GM12872 (cell line): ENCODE measurements around the gene HOXB5.

Experiments
- TF ChIP-seq, protein P1 (sequence below): IDR thresholded peaks from 3 replicates; pipeline ENCODE4 v1.5.1; 2011; ENCODE audit warnings: low read depth, mild to moderate bottlenecking, low read length, moderate library complexity; ENCODE audit not compliant: insufficient read depth

Gene HOXB5

DNA sequence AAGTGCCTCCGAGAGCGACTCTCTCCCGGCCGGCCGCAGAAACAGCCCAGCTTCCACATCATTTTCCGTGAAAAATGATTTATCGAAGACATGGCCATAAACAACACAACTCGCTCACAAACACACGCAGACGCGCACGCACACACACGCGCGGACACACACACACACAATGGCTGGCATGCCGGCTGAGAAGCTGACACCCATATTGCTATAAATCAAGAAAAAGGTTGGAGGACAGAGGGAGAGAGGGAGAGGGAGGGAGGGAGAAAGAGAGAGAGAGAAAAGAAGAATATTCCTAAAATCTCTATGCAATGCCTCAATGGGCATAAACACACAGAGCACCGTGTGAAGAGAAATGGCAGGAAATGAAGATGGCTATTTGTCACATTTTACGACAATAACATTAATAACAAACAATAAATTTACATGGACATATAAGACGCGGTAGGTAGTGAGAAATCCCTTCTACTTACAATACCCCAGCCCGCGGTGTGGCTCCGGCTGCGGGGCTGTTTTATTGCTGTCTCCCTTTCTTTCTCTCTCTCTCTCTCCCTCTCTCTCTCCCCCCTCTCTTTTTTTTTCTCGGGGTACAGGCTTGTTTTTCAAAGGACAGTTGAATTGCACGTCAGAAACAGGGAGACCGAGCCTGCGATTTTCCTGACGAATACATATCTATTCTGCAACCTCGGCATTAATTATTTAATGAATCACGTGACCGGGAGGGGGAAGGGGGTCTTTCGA is 24.9 kb downstream of the HOXB5 start:
- TF ChIP-seq, protein P1, sequence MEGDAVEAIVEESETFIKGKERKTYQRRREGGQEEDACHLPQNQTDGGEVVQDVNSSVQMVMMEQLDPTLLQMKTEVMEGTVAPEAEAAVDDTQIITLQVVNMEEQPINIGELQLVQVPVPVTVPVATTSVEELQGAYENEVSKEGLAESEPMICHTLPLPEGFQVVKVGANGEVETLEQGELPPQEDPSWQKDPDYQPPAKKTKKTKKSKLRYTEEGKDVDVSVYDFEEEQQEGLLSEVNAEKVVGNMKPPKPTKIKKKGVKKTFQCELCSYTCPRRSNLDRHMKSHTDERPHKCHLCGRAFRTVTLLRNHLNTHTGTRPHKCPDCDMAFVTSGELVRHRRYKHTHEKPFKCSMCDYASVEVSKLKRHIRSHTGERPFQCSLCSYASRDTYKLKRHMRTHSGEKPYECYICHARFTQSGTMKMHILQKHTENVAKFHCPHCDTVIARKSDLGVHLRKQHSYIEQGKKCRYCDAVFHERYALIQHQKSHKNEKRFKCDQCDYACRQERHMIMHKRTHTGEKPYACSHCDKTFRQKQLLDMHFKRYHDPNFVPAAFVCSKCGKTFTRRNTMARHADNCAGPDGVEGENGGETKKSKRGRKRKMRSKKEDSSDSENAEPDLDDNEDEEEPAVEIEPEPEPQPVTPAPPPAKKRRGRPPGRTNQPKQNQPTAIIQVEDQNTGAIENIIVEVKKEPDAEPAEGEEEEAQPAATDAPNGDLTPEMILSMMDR: no peak

DNA sequence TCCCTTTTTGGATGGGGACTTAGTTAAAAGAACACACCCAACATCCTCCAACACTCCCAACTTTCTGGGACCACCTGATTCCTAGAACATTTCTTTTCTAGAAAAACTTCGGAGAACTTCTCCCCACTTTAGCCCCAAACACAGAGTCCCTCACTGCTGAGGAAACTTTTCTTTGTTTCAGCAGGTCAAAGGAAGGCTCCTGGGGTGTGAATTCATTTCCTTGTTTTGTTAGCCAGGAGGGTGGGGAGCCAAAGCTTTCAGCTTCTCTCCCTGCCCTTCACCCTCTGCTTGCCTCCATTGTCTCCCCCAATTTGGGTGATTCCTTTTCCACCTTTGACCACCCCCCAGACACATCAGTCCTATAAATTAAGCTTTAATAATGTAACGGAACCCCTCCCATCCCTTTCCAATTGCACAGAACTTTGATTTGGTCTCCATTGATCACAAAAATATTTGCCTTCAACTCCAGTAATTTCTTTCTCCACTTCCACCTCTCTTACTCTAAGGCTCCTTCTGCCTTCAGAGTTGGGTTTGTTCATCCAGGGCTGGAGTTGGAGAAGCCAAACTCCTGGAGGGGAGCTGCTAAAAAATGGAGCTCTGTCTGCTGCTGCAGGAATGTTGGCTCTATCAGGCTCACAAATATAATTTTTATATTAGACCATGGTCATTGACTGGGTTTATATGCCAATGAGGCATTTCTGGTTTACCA is 25.8 kb downstream of the HOXB5 start:
- TF ChIP-seq, protein P1: no peak

DNA sequence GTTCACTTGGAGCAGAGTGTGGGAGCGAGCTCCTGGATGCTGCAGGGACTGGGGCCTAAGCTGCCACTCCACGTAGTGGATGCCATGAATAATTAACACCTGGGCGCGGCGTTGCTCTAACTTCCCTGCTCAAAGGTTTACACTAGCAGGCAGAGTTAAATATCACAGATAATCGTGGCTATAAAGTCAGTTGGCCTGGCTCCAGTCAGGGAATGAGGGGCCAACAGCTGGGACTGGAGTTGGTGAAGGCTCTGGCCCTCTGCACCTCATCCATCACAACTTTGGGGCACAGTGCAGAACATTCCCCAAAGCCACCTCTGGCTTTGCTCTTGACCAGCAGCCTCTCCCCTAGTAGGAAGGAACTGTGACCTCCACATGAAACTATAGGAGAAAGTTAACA is 26.4 kb downstream of the HOXB5 start:
- TF ChIP-seq, protein P1: no peak

DNA sequence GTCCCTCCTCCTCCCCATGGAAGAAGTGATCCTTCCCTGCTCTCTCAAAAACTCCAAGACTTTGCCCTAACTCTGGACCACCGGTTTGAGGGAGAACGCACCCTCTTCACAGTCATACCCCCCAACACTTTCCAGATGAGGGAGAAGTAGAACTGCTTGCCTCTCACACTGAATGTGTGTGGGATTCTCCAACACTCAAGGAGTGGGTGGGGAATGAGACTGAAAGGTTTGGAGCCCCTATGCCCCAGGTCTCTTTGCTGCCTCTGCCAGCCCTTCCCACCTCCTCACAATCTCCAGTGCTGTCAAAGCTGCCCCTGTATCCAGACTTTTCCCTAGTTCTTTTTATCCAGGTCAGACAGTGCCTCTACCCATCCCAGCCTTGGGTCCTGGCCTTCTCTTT is 26.9 kb downstream of the HOXB5 start:
- TF ChIP-seq, protein P1: no peak

DNA sequence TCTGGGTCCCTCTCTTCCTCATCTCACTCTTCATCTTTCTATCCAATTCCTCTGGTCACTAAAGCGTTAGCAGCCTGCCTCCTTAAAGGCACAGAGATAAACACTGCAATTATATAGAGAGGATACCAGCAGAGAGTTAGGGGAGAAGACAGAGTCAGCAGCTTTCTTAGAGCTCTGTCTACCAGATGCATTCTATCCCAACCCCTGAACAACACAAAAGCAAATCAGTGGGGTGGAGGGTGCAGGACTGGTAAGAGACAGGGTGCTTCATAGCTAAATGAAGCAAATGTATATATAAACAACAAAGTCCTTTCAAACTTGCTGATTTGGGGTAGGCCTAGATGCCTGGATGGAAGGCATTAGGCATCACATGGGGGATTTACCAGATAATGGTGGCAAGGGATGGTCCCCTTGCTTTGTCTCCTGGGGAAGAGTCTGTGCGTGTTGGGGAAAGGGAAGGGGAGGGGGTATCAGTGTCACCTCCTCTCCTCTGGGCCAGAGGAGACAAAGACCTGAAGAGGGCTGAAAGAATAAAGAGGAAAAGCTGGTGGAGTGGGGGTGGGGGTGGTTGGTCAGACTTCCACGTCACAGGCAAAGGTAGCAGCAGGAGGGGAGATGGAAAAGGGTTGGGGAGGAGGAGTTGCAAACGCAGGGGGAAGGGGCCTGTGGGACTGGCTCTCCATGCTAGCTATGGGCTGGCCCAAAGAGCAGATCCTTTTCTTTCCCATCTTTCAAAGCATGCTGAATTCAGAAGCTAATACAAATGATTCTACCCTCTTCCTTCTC is 27.5 kb downstream of the HOXB5 start:
- TF ChIP-seq, protein P1: no peak

DNA sequence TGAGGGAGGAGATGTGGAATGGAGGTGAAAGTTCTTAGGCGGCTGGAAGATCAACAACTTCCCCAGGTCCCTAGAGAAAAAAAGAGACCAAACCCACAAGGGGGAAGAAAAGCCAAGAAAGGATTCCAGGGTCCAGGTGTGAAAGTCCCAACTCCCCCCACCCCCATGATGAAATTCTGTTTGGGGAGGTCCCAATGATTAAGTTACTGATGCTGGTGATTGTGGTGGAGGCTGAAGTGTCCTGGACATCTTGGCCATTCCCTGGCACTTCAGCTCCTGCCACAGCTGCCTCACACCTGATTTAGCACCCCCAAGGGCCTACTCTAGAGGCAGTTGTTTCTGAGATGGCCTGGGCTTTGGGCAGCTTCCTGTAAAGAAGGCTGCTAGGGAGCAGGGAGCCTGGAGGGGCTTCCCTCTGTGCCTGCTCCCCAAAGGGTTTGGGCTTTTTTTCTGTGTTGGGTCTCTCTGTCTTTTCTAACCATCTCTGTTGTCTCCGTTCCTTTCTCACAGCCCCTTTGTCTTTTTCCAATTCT is 28.5 kb downstream of the HOXB5 start:
- TF ChIP-seq, protein P1: no peak
